DMS53 treated with DMSO at 0.1 percent for 48 hours (cell line): ENCODE data around the gene TAF4.
"Not testable (repeated sequence)": the region's sequence is repeated elsewhere in the genome, so short reads cannot be mapped to it uniquely, and the experiment has no call there.

Experiments used
- DNase-seq: peaks from one replicate; lab custom pipeline; 2025; ENCODE audit not compliant: unreplicated experiment; lab: John Stamatoyannopoulos, UW

TAF4 gene

GRCh38 chr20:62004614-62005013 is 61.1 kb downstream of the TAF4 start:
- DNase-seq, result no peak

DNA sequence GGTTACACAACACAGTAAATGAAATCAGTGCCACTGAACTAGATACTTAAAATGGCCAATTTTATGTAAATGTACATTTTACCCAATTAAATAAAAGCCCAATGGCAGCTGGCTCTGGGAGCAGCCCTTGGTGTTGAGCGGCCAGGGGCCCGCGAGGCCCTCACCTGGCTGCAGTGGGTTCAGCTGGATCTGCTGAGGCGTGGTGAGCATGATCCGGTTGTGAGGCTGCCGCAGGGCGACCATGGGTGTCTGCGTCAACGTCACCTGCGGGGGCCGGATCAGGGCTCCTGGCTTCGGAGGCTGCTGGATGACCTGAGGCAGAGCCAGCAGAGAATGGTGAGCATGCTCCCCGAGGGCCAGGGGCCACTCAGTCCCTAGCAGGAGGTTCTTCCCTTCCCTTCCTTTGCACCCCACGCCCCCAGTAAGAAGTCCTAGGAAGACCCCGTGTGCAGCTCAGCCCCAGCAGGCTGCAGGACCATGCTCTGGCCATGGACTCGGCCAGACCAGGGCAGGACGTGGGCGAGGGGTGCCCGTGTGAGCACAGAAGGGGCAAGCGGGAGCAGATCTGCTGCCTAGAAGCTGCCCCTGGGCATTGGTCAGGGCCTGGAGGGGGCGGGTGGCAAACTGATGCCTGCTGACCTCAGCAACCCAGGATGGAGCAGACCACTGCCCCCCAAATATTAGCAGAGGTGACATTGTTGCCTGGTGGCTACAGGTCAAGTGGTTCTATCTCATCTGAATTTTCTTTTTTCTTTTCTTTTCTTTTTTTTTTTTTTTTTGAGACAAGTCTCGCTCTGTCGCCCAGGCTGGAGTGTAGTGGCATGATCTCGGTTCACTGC is 61.9 kb downstream of the TAF4 start:
- no peak for DNase-seq

- DNase-seq, result no peak
Measured at GRCh38 chr20:62002882-62003480, 62.7 kb downstream of the TAF4 start.

GRCh38 chr20:62001178-62001715 is 64.4 kb downstream of the TAF4 start:
- DNase-seq, result no peak

DNA sequence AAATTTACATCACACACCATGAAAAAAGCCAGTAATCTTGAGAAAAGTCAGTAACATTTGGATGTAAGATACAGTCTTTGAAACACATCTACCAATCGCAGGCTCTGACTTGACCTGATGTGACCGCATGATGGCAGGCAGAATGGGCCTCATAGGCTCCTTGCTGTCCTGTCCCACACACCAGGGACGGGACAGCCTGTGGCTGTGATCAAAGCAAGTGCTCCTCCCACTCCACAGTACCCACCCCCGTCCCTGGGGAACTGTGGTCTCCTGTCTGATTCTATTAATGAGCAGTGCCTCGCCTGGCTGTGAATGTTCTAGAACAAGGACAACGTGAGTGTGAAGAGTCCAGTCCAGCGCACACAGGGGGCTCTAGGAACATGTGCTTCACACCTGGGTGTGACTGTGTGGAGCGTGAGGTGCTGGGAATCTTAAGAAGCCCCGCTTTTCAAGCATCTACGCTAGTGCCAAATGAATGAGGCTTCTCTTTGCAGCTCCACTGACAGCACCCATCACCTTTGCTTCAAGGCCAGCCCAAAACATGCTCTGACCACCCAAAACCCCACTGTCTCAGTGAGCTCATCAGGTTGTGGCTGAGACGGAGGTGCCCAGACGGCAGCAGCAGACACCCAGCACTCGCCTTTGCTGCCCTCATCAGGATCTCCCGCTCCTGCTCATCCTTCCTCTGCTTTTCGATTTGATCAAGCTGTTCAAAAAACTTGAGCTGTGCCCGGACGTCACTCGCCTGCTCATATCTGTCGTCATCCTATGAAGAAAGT is 67.1 kb downstream of the TAF4 start:
- DNase-seq, result no peak

GRCh38 chr20:61997891-61998290 is 67.8 kb downstream of the TAF4 start:
- no peak for DNase-seq

DNA sequence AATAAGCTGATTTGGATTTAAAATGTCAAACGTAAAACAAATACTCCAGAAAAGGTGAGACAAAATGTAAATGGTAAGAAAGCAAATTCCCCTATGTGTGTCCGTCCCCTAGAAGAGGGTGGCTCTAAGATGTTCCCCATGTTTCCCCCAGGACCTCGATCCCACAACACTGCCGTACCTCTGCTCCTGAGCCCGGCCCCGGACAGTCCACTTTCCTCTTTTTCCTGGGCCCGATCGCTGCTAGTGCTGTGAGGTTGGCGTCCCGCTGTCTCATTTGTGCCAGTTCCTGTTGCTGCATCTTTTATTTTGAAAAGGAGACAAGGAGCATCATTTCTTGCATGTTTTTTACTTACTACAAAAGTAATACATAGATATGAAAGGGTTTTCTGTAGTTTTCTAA is 68.3 kb downstream of the TAF4 start:
- no peak for DNase-seq

- DNase-seq, result no peak
Measured at GRCh38 chr20:61994546-61994945, 71.1 kb downstream of the TAF4 start.

- no peak for DNase-seq
Measured at GRCh38 chr20:61993058-61993457, 72.6 kb downstream of the TAF4 start.

DNA sequence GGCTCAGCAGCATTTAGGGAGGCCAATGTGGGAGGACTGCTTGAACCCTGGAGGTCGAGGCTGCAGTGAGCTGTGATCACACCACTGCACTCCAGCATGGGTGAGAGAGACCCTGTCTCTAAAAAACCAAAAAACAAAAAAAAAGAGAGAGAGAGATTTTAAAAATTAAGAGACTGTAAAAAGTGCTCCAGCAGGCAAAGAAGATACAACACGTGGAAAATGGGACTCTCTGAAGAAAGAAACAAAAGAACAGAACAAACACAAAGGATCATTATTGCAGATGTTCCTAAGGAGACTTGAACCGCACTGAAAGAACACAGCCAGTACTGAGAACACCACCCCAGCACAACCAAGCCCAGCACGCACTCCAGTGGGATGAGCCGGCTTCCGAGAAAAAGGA is 74.2 kb downstream of the TAF4 start:
- no peak for DNase-seq

GRCh38 chr20:61990484-61990883 is 75.2 kb downstream of the TAF4 start:
- DNase-seq, result no peak

DNA sequence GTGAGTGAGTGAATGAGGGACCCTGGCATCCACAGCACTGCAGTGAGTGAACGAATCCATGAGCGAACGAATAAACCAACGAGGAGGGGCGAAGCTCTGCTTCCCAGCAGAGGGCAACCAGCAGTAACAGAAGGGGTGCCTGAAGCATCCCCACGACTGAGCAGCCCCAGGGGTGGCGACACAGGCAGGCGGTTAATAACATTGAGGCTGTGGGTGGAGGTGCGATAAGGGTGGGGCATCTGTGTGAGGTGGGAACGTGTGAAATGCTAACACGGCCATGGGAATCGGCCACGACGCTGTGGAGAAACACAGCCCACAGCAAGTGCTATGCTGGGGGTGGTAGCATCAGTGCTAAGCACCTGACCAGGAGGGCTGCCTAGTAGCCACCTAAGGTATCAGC is 75.9 kb downstream of the TAF4 start:
- no peak for DNase-seq

GRCh38 chr20:61988665-61989064 is 77.0 kb downstream of the TAF4 start:
- DNase-seq, result no peak

GRCh38 chr20:61986762-61987321 is 78.8 kb downstream of the TAF4 start:
- DNase-seq, result no peak

- no peak for DNase-seq
Measured at GRCh38 chr20:61985096-61985495, 80.6 kb downstream of the TAF4 start.

DNA sequence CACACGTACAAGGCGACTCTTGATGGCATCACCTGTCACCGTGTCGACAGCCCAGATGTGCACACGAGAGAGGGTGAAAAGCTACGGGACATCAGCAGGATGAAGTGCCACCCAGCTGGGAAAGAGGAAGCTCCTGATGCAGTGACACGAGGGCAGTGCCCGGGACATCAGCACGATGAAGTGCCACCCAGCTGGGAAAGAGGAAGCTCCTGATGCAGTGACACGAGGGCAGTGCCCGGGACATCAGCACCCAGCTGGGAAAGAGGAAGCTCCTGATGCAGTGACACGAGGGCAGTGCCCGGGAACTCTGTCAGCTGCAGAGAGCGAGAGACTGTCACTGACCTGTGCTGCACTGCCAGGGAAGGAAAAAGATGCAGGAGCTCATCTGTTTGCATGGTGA is 81.2 kb downstream of the TAF4 start:
- DNase-seq, result not testable (repeated sequence)

DNA sequence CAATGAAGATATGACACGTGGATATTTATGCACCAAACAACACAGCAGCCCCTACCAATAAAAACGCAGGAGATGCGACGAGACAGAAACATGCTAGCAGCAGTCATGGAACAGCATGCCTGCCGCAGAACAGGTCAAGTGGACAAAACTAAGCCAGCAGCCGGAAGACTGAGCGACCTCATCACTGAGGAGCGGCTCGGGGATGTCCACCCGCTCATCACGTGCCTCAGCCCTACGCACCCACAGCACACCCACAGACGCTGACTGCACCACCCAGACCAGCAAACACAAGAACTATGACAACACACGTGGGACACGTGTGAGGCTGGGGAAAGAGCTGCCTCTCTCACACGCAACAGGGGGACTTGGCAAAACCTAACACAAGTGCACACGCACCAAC is 81.7 kb downstream of the TAF4 start:
- DNase-seq, result no peak

- no peak for DNase-seq
Measured at GRCh38 chr20:61982951-61983315, 82.7 kb downstream of the TAF4 start.

DNA sequence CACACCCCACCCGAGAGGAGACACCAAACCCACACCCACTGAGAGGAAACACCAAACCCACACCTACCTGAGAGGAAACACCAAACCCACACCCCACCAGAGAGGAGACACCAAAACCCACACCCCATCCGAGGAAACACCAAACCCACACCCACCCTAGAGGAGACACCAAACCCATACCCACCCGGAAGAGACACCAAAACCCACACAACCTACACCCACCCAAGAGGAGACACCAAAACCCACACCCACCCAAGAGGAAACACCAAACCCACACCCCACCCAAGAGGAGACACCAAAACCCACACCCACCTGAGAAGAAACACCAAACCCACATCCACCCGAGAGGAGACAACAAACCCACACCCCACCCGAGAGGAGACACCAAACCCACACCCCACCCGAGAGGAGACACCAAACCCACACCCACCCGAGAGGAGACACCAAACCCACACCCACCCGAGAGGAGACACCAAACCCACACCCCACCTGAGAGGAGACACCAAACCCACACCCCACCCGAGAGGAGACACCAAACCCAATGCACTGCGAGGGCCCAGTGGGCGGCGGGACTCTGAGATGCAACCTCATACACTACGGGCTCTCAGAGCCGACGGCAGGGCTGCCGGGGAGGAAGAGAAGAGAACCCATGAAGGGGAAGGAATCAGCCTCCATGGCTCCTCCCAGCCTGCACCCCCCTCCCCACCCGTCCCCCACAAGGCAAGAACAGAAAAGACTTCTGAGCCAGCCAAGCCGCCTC is 83.3 kb downstream of the TAF4 start:
- DNase-seq, result no peak

GRCh38 chr20:61981691-61982090 is 84.0 kb downstream of the TAF4 start:
- DNase-seq, result not testable (repeated sequence)
